CD14-positive monocyte (primary cell): ENCODE data around the gene ADAM22. TPM values are rescaled to one million over a fixed set of nuclear protein-coding genes. Genes with fewer than 3 reads are reported as not detected.
"Not testable (repeated sequence)": the region's sequence is repeated elsewhere in the genome, so short reads cannot be mapped to it uniquely, and the experiment has no call there.

ENCODE experiments used
- DNase-seq, 3 donors: peaks; one replicate each; pipeline ENCODE4 v3.0.0-alpha.2; 2011 to 2022
- H2AFZ ChIP-seq: 2 replicates; pipeline ENCODE4 v1.6.0; 2012; ENCODE audit warnings: mild to moderate bottlenecking, low read depth, low read length, inconsistent platforms; ENCODE audit not compliant: insufficient read depth, poor library complexity, severe bottlenecking
- H3K27ac ChIP-seq, 2 donors: 1 replicate in 1 of 2; 2 replicates in 1 of 2; pipeline ENCODE4 v1.5.1; 2012 to 2013; ENCODE audit warnings: low read length in 2 of 2, control low read depth in 1 of 2, inconsistent platforms in 1 of 2, low read depth in 1 of 2, mild to moderate bottlenecking in 1 of 2
- H3K27me3 ChIP-seq, 2 donors: one replicate each; pipeline versions ENCODE4 v1.6.0 to v1.6.1; 2011 to 2013; ENCODE audit warnings: low read length in 2 of 2; ENCODE audit not compliant: control insufficient read depth in 2 of 2, insufficient read depth in 2 of 2
- H3K36me3 ChIP-seq, 2 donors: replicated peaks in 1 of 2; 1 replicate in 1 of 2; 2 replicates in 1 of 2; pipeline versions ENCODE4 v1.5.1 to v1.6.1; 2012 to 2013; ENCODE audit warnings: low read length in 2 of 2, control low read depth in 1 of 2, inconsistent platforms in 1 of 2, mild to moderate bottlenecking in 1 of 2; ENCODE audit not compliant: insufficient read depth in 2 of 2, control insufficient read depth in 1 of 2
- H3K4me1 ChIP-seq, 2 donors: 1 replicate in 1 of 2; 2 replicates in 1 of 2; pipeline versions ENCODE4 v1.5.1 to v1.6.1; 2012 to 2013; ENCODE audit warnings: low read length in 2 of 2, control low read depth in 1 of 2, inconsistent platforms in 1 of 2, mild to moderate bottlenecking in 1 of 2, moderate library complexity in 1 of 2; ENCODE audit not compliant: insufficient read depth in 2 of 2, control insufficient read depth in 1 of 2
- H3K4me2 ChIP-seq: replicated peaks from 2 replicates; pipeline ENCODE3; 2012; ENCODE audit warnings: low read length, moderate library complexity, mild to moderate bottlenecking; ENCODE audit not compliant: poor library complexity, severe bottlenecking; ENCODE audit errors: extremely low read depth
- H3K4me3 ChIP-seq, 3 experiments: fragments of 200-600 bp in 1 of 3; sonication (generic) in 1 of 3; replicated peaks in 1 of 3; 1 replicate in 2 of 3; 2 replicates in 1 of 3; pipeline ENCODE4 v1.5.1; 2011 to 2013; ENCODE audit warnings: low read length in 3 of 3, mild to moderate bottlenecking in 3 of 3, control low read depth in 2 of 3, low read depth in 2 of 3, inconsistent platforms in 1 of 3, moderate library complexity in 1 of 3
- H3K79me2 ChIP-seq: 2 replicates; pipeline ENCODE4 v1.6.0; 2012; ENCODE audit warnings: mild to moderate bottlenecking, control low read depth, inconsistent platforms, low read length, moderate library complexity; ENCODE audit not compliant: insufficient read depth
- H3K9ac ChIP-seq: 2 replicates; pipeline ENCODE4 v1.6.0; 2017; ENCODE audit warnings: low read length, mild to moderate bottlenecking; ENCODE audit not compliant: insufficient read depth, poor library complexity, severe bottlenecking
- H3K9me3 ChIP-seq, 2 donors: replicated peaks in 1 of 2; 1 replicate in 1 of 2; 2 replicates in 1 of 2; pipeline versions ENCODE4 v1.5.1 to v1.6.1; 2012 to 2013; ENCODE audit warnings: low read length in 2 of 2, control low read depth in 1 of 2; ENCODE audit not compliant: control insufficient read depth in 1 of 2, insufficient read depth in 1 of 2
- H4K20me1 ChIP-seq: 2 replicates; pipeline ENCODE4 v1.6.0; 2012; ENCODE audit warnings: mild to moderate bottlenecking, low read length, control low read depth, moderate library complexity; ENCODE audit not compliant: insufficient read depth
- H3K27ac Mint-ChIP-seq, 7 donors: one replicate each; pipeline ENCODE4 v1.8.0; 2020; ENCODE audit warnings: mild to moderate bottlenecking in 7 of 7, mixed read lengths in 7 of 7, moderate library complexity in 6 of 7, inconsistent platforms in 2 of 7
- H3K27me3 Mint-ChIP-seq, 3 donors: one replicate each; pipeline ENCODE4 v1.8.0; 2021 to 2022; ENCODE audit warnings: low read depth in 3 of 3, mild to moderate bottlenecking in 3 of 3, mixed read lengths in 3 of 3, moderate library complexity in 3 of 3, inconsistent platforms in 1 of 3
- H3K36me3 Mint-ChIP-seq, 2 donors: one replicate each; pipeline ENCODE4 v1.8.0; 2020; ENCODE audit warnings: mixed read lengths in 2 of 2, inconsistent platforms in 1 of 2, mild to moderate bottlenecking in 1 of 2
- H3K4me1 Mint-ChIP-seq: one replicate; pipeline ENCODE4 v1.8.0; 2020; ENCODE audit warnings: mild to moderate bottlenecking, mixed read lengths
- H3K4me3 Mint-ChIP-seq, 2 donors: one replicate each; pipeline ENCODE4 v1.8.0; 2020; ENCODE audit warnings: mild to moderate bottlenecking in 2 of 2, mixed read lengths in 2 of 2, moderate library complexity in 1 of 2
- H3K9me3 Mint-ChIP-seq, 7 donors: one replicate each; pipeline ENCODE4 v1.8.0; 2020 to 2022; ENCODE audit warnings: mixed read lengths in 7 of 7, mild to moderate bottlenecking in 6 of 7, moderate library complexity in 6 of 7, inconsistent platforms in 2 of 7
- CTCF ChIP-seq: fragments of 200-600 bp; IDR thresholded peaks from one replicate; pipeline ENCODE4 v1.8.0; 2022; ENCODE audit warnings: antibody characterized with exemption, mild to moderate bottlenecking
- WGBS: methylation state at CpG from one replicate; pipeline ENCODE4 v1.1.5; 2013; ENCODE audit warnings: missing lambda C conversion rate; ENCODE audit not compliant: insufficient coverage; 5-methylcytosine and 5-hydroxymethylcytosine counted together
- intact Hi-C, 2 donors: fragments of 100-400 bp; cut with micrococcal nuclease; formaldehyde crosslinking; loops; one replicate each; pipeline versions ENCODE4 v1.15.0 to v1.15.1; 2023
- polyA plus RNA-seq, 3 donors: library from polyadenylated mRNA; depleted of rRNA in 1 of 3; unstranded in 2 of 3; stranded (reverse) in 1 of 3; fragments of 300-500 nt in 2 of 3; fragments of >200 nt in 1 of 3; fragmentation: Illumina TruSeq in 2 of 3; gene quantifications; 1 replicate in 2 of 3; 2 replicates in 1 of 3; pipeline ENCODE4 v1.2.3, GENCODE V29; 2012 to 2021

ADAM22 gene
- polyA plus RNA-seq, 3 donors, result 0.01 to 0.17 TPM; not detected in 1

GRCh38 chr7:87908814-87909213 lies 25.2 kb upstream of the ADAM22 start:
- WGBS, result no CpG with 5 or more reads among the region's 4 CpGs
- H3K4me2 ChIP-seq, intact Hi-C loops, H3K79me2 ChIP-seq, H3K9me3 ChIP-seq, H3K4me1 ChIP-seq, H3K4me3 ChIP-seq, H3K27me3 Mint-ChIP-seq, H3K9me3 Mint-ChIP-seq, H3K4me3 Mint-ChIP-seq, DNase-seq, H3K9ac ChIP-seq, H3K27ac ChIP-seq, H3K27me3 ChIP-seq, H3K4me1 Mint-ChIP-seq, H2AFZ ChIP-seq, H4K20me1 ChIP-seq: not testable (repeated sequence)
- Mint-ChIP-seq H3K36me3 (peaks cover 27 to 41% of the 10 kb centered on the region in 2 donors), H3K27ac (peak overlapping the region in 1 of 7 donors; percentile 10)
- H3K36me3 ChIP-seq, result peaks cover 18 to 39% of the 10 kb centered on the region in 2 donors

GRCh38 chr7:87912121-87912520 lies 21.9 kb upstream of the ADAM22 start:
- TF ChIP-seq CTCF, result no peak
- intact Hi-C loops, result no loop called here

More at GRCh38 chr7:87912121-87912520, 21.9 kb upstream of the ADAM22 start:
- H3K27me3 Mint-ChIP-seq, result no peaks in the 10 kb centered on the region
- H3K4me1 Mint-ChIP-seq, result peaks cover 10% of the 10 kb centered on the region
- Histone ChIP-seq H3K9me3 (no peaks in the 10 kb centered on the region), H4K20me1 (no peaks in the 10 kb centered on the region), H2AFZ (no peak overlapping the region), H3K27me3 (no peaks in the 10 kb centered on the region), H3K4me3 (no peak overlapping the region), H3K79me2 (no peaks in the 10 kb centered on the region), H3K27ac (no peak overlapping the region), H3K9ac (no peak overlapping the region), H3K4me2 (no peak overlapping the region), H3K4me1 (peaks cover 7% of the 10 kb centered on the region in 2 donors), H3K36me3 (peaks cover 3 to 18% of the 10 kb centered on the region in 2 donors)
- DNase-seq, result peak in 1 of 3 donors; percentile 12
- H3K9me3 Mint-ChIP-seq, result peaks cover 0 to 3% (median 0%) of the 10 kb centered on the region in 7 donors
- peaks cover 10 to 15% of the 10 kb centered on the region in 2 donors for H3K36me3 Mint-ChIP-seq
- no peak overlapping the region for H3K4me3 Mint-ChIP-seq
- no CpG with 5 or more reads among the region's 4 CpGs for WGBS
- no peak overlapping the region for H3K27ac Mint-ChIP-seq
